Spleen (tissue), 11 donors: ENCODE measurements around the gene GDAP1L1. TPM values are rescaled to one million over a fixed set of nuclear protein-coding genes. Genes with fewer than 3 reads are reported as not detected.
A peak's percentile ranks its signal among the peaks of the same experiment; 100 is the strongest.

ENCODE experiments used
- DNase-seq: peaks from one replicate; pipeline ENCODE4 v3.0.0-alpha.2; 2020
- H3K27ac ChIP-seq, 8 donors: fragments of 200-600 bp; sonication (generic) in 7 of 8; 1 replicate in 4 of 8; 2 replicates in 4 of 8; pipeline versions ENCODE4 v1.5.0 to v1.8.0; 2016 to 2021; ENCODE audit warnings: inconsistent platforms in 4 of 8, mild to moderate bottlenecking in 4 of 8, moderate library complexity in 1 of 8
- H3K27me3 ChIP-seq, 7 donors: fragments of 200-600 bp; sonication (generic) in 6 of 7; replicated peaks in 1 of 7; 1 replicate in 4 of 7; 2 replicates in 3 of 7; pipeline versions ENCODE4 v1.5.0 to v1.8.0; 2016 to 2021; ENCODE audit warnings: inconsistent platforms in 3 of 7, mild to moderate bottlenecking in 1 of 7
- H3K36me3 ChIP-seq, 6 donors: fragments of 200-600 bp; sonication (generic) in 5 of 6; 1 replicate in 4 of 6; 2 replicates in 2 of 6; pipeline versions ENCODE4 v1.5.0 to v1.8.0; 2016 to 2021; ENCODE audit warnings: inconsistent platforms in 2 of 6
- H3K4me1 ChIP-seq, 6 donors: fragments of 200-600 bp; sonication (generic) in 5 of 6; 1 replicate in 3 of 6; 2 replicates in 3 of 6; pipeline versions ENCODE4 v1.5.0 to v1.8.0; 2016 to 2021; ENCODE audit warnings: inconsistent platforms in 3 of 6
- H3K4me3 ChIP-seq, 8 donors: fragments of 200-600 bp; sonication (generic) in 7 of 8; 1 replicate in 4 of 8; 2 replicates in 4 of 8; pipeline versions ENCODE4 v1.5.0 to v1.8.0; 2016 to 2021; ENCODE audit warnings: inconsistent platforms in 4 of 8, mild to moderate bottlenecking in 4 of 8, moderate library complexity in 2 of 8
- H3K9me3 ChIP-seq, 8 donors: fragments of 200-600 bp; sonication (generic) in 7 of 8; 1 replicate in 4 of 8; 2 replicates in 4 of 8; pipeline versions ENCODE4 v1.5.0 to v1.8.0; 2016 to 2021; ENCODE audit warnings: inconsistent platforms in 4 of 8
- CTCF ChIP-seq, 11 experiments: fragments of 200-600 bp in 7 of 11; fragments of 450-650 bp in 4 of 11; sonication (generic) in 4 of 11; IDR thresholded peaks in 8 of 11; conservative IDR thresholded peaks in 3 of 11; 1 replicate in 7 of 11; 2 replicates in 4 of 11; pipeline versions ENCODE4 v1.4.0 to v1.8.0; 2016 to 2021; ENCODE audit warnings: antibody characterized with exemption in 11 of 11, inconsistent platforms in 4 of 11, mild to moderate bottlenecking in 1 of 11
- POLR2A ChIP-seq, 3 donors: fragments of 450-650 bp; IDR thresholded peaks; one replicate each; pipeline ENCODE4 v1.5.1; 2017; ENCODE audit warnings: antibody characterized with exemption in 3 of 3, mild to moderate bottlenecking in 1 of 3
- POLR2AphosphoS5 ChIP-seq, 3 donors: sonication (generic); formaldehyde crosslinking; IDR thresholded peaks; one replicate each; pipeline ENCODE4 v1.5.1; 2017; ENCODE audit warnings: antibody characterized with exemption in 3 of 3
- WGBS, 5 donors: extraction: QIAGEN DNeasy Blood & Tissue Kit in 3 of 5; methylation state at CpG; one replicate each; pipeline versions ENCODE4 v1.1.5 to v1.1.7; 2013 to 2018; 5-methylcytosine and 5-hydroxymethylcytosine counted together
- intact Hi-C: fragments of 100-400 bp; cut with DNase I; formaldehyde crosslinking; loops from one replicate; pipeline ENCODE4 v1.15.0; 2023; ENCODE audit warnings: low total_unique reads
- polyA plus RNA-seq, 3 donors: library from polyadenylated mRNA; stranded (reverse); fragments of 200-250 nt; gene quantifications; one replicate each; pipeline ENCODE4 v1.2.1, GENCODE V29; 2013
- total RNA-seq, 7 donors: library from RNA; depleted of rRNA in 3 of 7; stranded (reverse); fragments of >200 nt in 3 of 7; fragmentation: NEBNext Ultra II Directional in 4 of 7; extraction: Animal tissue kit (Norgen Biotek cat#: 25700) in 4 of 7; gene quantifications; one replicate each; pipeline versions ENCODE4 v1.1.0 to v1.2.1, GENCODE V29; 2016 to 2021
- donor health status: healthy with polysubstance abuse.
- donor health status: DM: no; HTN: no; CAD: no; lungs with moderate emphysema.
- donor health status: DM: no; HTN: no; CAD: no.
- donor health status: Bipolar disorder and iron deficiency.
- donor health status: healthy.
- donor health status: DM: no; HTN: no; CAD: no.
- donor health status: DM: yes; HTN: yes; CAD: no.

The GDAP1L1 gene
- total and polyA plus RNA-seq, 10 donors = not detected

GRCh38 chr20:44245977-44246376 lies 1.1 kb upstream of the GDAP1L1 start:
- no peak overlapping the region for H3K4me3 ChIP-seq
- peaks cover 0 to 47% (median 21%) of the 10 kb centered on the region in 7 donors for H3K27me3 ChIP-seq
- peaks cover 0 to 14% (median 5%) of the 10 kb centered on the region in 6 donors for H3K4me1 ChIP-seq
- DNase-seq = no peak
- H3K27ac ChIP-seq = no peak overlapping the region
- no peaks in the 10 kb centered on the region for H3K36me3 ChIP-seq
- no peaks in the 10 kb centered on the region for H3K9me3 ChIP-seq
- no peak for TF ChIP-seq CTCF (IDR thresholded peaks at IDR 0.05 in 8 of 11, conservative IDR thresholded peaks at IDR 0.05 in 3 of 11)
- TF ChIP-seq POLR2A (IDR thresholded peaks at IDR 0.05) = no peak
- no peak for TF ChIP-seq POLR2AphosphoS5 (IDR thresholded peaks at IDR 0.05)
- 48 to 70% (median 55%) methylated on average over 4 of the region's 4 CpGs for WGBS, 5 donors
- intact Hi-C loops = no loop called here

GRCh38 chr20:44247586-44248409 lies 690 bp downstream of the GDAP1L1 start:
- Histone ChIP-seq H3K36me3 (no peaks in the 10 kb centered on the region), H3K9me3 (no peaks in the 10 kb centered on the region), H3K4me3 (peak overlapping the region in 1 of 8 donors; percentile 17), H3K27ac (no peak overlapping the region), H3K4me1 (peaks cover 0 to 14% (median 5%) of the 10 kb centered on the region in 6 donors), H3K27me3 (peaks cover 0 to 47% (median 21%) of the 10 kb centered on the region in 7 donors)
- WGBS, 5 donors = 9 to 13% (median 10%) methylated on average over 28 to 31 of the region's 31 CpGs
- no peak for DNase-seq
- TF ChIP-seq CTCF (IDR thresholded peaks at IDR 0.05 in 8 of 11, conservative IDR thresholded peaks at IDR 0.05 in 3 of 11) (no peak), POLR2AphosphoS5 (IDR thresholded peaks at IDR 0.05) (no peak), POLR2A (IDR thresholded peaks at IDR 0.05) (no peak)
- intact Hi-C loops = no loop called here

DNA sequence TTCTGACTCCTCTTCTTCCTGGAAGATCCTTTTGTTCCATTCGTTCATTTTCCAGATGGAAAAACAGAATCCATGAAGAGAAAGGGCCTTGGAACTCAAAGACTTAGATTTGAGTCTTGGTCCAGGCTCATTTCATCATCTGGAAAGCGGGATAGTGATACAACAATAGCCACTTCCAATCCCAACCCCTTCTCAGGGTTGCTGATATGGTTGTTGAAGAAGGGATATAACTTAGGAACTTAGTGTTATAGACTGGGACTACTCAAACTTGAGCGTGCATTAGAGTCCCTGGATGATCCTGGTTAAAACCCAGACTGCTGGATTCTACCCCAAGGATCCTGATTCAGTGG lies 1.3 kb downstream of the GDAP1L1 start:
- Histone ChIP-seq H3K4me1 (peaks cover 0 to 14% (median 5%) of the 10 kb centered on the region in 6 donors), H3K27me3 (peaks cover 0 to 47% (median 21%) of the 10 kb centered on the region in 7 donors), H3K27ac (no peak overlapping the region), H3K36me3 (no peaks in the 10 kb centered on the region), H3K4me3 (no peak overlapping the region), H3K9me3 (no peaks in the 10 kb centered on the region)
- DNase-seq = no peak
- WGBS, 5 donors = 46 to 59% (median 53%) methylated on average over 3 of the region's 3 CpGs
- intact Hi-C loops = no loop called here
- no peak for TF ChIP-seq POLR2A (IDR thresholded peaks at IDR 0.05)
- no peak for TF ChIP-seq CTCF (IDR thresholded peaks at IDR 0.05 in 8 of 11, conservative IDR thresholded peaks at IDR 0.05 in 3 of 11)
- TF ChIP-seq POLR2AphosphoS5 (IDR thresholded peaks at IDR 0.05) = no peak

- Histone ChIP-seq H3K36me3 (no peaks in the 10 kb centered on the region), H3K27ac (no peak overlapping the region), H3K27me3 (peaks cover 0 to 45% (median 21%) of the 10 kb centered on the region in 7 donors), H3K9me3 (no peaks in the 10 kb centered on the region), H3K4me1 (peaks cover 0 to 14% (median 5%) of the 10 kb centered on the region in 6 donors), H3K4me3 (no peak overlapping the region)
- DNase-seq = no peak
- 64 to 73% (median 67%) methylated on average over 4 of the region's 4 CpGs for WGBS, 5 donors
- TF ChIP-seq POLR2A (IDR thresholded peaks at IDR 0.05) (no peak), CTCF (IDR thresholded peaks at IDR 0.05 in 8 of 11, conservative IDR thresholded peaks at IDR 0.05 in 3 of 11) (no peak), POLR2AphosphoS5 (IDR thresholded peaks at IDR 0.05) (no peak)
- intact Hi-C loops = no loop called here
Measured at GRCh38 chr20:44251284-44251683, 4.2 kb downstream of the GDAP1L1 start.
